Subcutaneous abdominal adipose tissue (tissue), 5 donors: ENCODE results near the gene PSMA5.

Experiments used
- H3K27ac ChIP-seq: one replicate; pipeline ENCODE4 v1.7.0; 2013; ENCODE audit warnings: low read depth, mild to moderate bottlenecking, inconsistent platforms, low read length, moderate library complexity
- H3K27me3 ChIP-seq, 5 donors: one replicate each; pipeline ENCODE4 v1.7.0; 2013; ENCODE audit warnings: low read length in 5 of 5, inconsistent platforms in 1 of 5; ENCODE audit not compliant: control insufficient read depth in 5 of 5, insufficient read depth in 4 of 5
- H3K36me3 ChIP-seq, 5 donors: one replicate each; pipeline ENCODE4 v1.7.0; 2013; ENCODE audit warnings: low read length in 5 of 5; ENCODE audit not compliant: control insufficient read depth in 5 of 5, insufficient read depth in 5 of 5
- H3K4me1 ChIP-seq, 5 donors: one replicate each; pipeline ENCODE4 v1.7.0; 2013; ENCODE audit warnings: low read length in 5 of 5, mild to moderate bottlenecking in 3 of 5, moderate library complexity in 1 of 5; ENCODE audit not compliant: control insufficient read depth in 5 of 5, insufficient read depth in 5 of 5
- H3K4me3 ChIP-seq, 5 donors: one replicate each; pipeline ENCODE4 v1.7.0; 2013; ENCODE audit warnings: low read length in 5 of 5, low read depth in 1 of 5
- H3K9ac ChIP-seq, 5 donors: one replicate each; pipeline ENCODE4 v1.7.0; 2013; ENCODE audit warnings: low read length in 5 of 5, mild to moderate bottlenecking in 4 of 5, moderate library complexity in 3 of 5
- H3K9me3 ChIP-seq, 5 donors: one replicate each; pipeline ENCODE4 v1.7.0; 2013; ENCODE audit warnings: low read length in 5 of 5; ENCODE audit not compliant: control insufficient read depth in 5 of 5
- donor health status: healthy.
- donor health status: healthy.
- donor health status: healthy.
- donor health status: healthy.
- donor health status: healthy.

Gene PSMA5

DNA sequence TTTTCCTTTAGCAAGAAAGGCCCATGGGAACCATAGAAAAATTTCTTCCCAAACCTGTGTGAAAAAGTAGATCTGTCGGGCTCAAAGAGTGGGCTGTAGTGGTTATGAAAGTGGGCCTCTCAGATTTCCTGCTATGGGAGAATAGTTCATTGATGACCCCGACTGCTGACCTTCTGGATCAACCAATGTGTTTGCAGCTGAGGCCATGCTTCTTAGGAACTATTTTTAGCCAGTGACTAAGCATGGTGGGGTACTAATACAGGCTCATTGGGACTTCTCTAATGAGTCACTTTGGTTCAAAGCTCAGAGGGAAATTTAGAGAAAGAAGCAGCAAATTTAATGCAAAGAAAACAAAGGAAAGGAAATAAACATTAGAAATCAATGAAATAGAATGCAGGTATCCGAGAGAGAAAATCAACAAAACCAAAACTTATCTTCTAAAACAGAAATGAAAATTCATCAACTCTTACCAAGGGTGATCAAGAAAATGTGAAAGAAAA, 12.6 kb upstream of the PSMA5 start:
- H3K4me3 ChIP-seq = no peak overlapping the region

DNA sequence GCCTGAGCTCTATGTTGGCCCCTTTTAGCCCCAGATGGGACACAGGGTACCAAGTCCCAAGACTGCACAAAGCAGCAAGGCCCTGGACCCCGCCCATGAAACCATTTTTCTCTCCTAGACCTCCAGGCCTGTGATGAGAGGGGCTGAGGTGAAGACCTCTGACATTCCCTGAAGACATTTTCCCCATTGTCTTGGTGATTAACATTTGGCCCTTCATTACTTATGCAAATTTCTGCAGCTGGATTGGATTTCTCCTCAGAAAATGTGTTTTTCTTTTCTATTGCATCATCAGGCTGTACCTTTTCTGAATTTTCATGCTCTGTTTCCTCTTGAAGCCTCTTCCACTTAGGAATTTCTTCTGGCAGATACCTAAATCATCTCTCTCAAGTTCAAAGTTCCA, 8.2 kb upstream of the PSMA5 start:
- Histone ChIP-seq H3K4me1 (no peaks in the 10 kb centered on the region), H3K27ac (no peak overlapping the region), H3K9me3 (no peaks in the 10 kb centered on the region), H3K9ac (no peak overlapping the region), H3K4me3 (no peak overlapping the region), H3K36me3 (no peaks in the 10 kb centered on the region), H3K27me3 (no peaks in the 10 kb centered on the region)

More for the DNA sequence above, 12.6 kb upstream of the PSMA5 start:
- Histone ChIP-seq H3K27me3 (peaks cover 0 to 6% (median 0%) of the 10 kb centered on the region in 5 donors), H3K36me3 (no peaks in the 10 kb centered on the region), H3K9ac (no peak overlapping the region), H3K4me1 (no peaks in the 10 kb centered on the region), H3K27ac (no peak overlapping the region), H3K9me3 (no peaks in the 10 kb centered on the region)

DNA sequence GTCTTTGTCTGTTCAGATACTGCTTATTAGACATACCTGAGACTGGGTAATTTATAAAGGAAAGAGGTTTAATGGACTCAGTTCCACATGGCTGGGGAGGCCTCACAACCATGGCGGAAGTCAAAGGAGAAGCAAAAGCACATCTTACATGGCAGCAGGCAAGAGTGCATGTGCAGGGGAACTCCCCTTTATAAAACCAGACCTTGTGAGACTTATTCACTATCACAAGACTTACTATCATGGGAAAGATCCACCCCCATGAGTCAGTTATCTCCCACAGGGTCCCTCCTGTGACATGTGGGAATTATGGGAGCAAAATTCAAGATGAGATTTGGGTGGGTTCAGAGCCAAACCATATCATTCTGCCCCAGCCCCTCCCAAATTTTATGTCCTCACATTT, 7.1 kb upstream of the PSMA5 start:
- Histone ChIP-seq H3K9ac (no peak overlapping the region), H3K4me1 (no peaks in the 10 kb centered on the region), H3K4me3 (no peak overlapping the region), H3K9me3 (no peaks in the 10 kb centered on the region), H3K27ac (no peak overlapping the region), H3K36me3 (no peaks in the 10 kb centered on the region), H3K27me3 (no peaks in the 10 kb centered on the region)

DNA sequence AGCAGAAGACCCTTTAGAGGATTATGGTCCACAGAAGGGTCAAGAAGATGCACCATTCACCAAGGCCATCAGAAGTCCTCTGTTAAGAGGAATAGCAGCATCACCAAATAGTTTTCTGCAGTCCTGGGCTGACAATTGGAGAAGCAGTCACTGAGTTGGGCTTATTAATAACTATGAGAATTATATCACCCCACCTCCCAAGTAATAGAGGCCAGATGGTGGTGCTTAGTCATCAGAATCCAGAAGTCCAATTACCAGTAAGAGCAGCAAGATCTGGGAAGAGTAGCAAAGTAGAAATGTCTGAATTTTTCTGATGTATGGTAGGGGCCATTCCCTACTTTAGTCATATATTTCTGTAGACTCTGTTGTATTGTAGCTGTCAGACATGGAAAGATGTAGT, 6.1 kb upstream of the PSMA5 start:
- Histone ChIP-seq H3K36me3 (no peaks in the 10 kb centered on the region), H3K27me3 (no peaks in the 10 kb centered on the region), H3K4me1 (peaks cover 0 to 7% (median 5%) of the 10 kb centered on the region in 5 donors), H3K27ac (no peak overlapping the region), H3K4me3 (no peak overlapping the region), H3K9me3 (no peaks in the 10 kb centered on the region), H3K9ac (no peak overlapping the region)

DNA sequence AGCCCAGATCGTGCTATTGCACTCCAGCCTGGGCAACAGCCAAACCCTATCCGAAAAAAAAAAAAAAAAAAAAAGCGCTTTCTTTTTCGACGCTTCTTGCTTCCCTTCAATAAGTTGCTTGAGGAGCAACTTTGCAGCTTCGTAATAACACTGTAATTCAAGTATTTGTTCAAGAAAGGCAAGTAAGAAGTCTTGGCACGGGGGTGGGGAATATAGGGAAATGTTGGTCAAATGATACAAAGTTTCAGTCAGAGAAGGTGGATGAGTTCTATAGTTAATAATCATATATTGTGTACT, 871 bp upstream of the PSMA5 start:
- Histone ChIP-seq H3K27ac (peak overlapping the region; percentile 88), H3K4me1 (peaks cover 3 to 28% (median 27%) of the 10 kb centered on the region in 5 donors)

DNA sequence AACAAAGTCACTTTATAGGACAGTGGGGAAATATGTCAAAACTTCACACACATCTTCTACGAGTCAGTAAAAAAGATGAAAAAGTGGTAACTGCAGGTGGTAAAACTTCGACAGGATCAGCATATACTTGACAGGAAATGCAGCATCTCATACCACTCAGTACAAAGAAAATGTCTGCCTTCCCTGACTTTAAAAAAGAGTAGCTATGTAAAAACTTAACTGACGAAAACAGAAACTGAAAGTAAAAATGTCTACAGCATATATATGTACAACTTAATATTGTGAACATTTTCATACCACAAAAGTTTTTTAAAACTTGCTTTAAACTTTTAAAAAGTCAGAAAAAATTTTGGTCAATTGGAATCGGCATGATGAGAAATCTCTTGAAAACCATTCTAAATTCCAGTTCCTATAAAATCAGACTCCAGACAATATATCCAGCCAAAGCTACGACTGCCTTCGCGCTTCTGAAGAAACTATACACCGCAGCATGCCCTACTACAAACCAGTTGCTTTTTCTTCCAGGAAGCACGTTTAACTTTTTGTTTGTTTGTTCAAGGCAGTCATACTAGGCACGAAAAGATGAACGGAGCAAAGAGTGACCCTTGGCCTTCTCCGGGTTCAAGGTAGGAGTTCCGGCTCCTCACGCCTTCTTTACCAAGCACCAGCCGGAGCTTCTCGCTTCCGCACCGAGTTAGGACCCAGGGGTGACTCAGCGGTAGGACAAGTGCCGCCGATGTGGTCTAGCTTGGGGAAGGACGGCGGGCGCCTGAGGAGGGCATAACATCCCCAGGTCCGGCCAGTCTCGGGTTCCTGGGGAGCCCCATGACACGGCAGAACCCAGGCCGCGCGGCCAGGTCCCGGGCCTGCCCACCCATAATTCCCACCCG, 612 bp downstream of the PSMA5 start:
- no peaks in the 10 kb centered on the region for H3K9me3 ChIP-seq
- H3K4me3 ChIP-seq = peak overlapping the region; percentile 74 to 97 (median 84)
- H3K9ac ChIP-seq = peak overlapping the region; percentile 78 to 95 (median 89)
- peak overlapping the region; percentile 88 for H3K27ac ChIP-seq
- H3K4me1 ChIP-seq = peaks cover 3 to 28% (median 27%) of the 10 kb centered on the region in 5 donors
- no peaks in the 10 kb centered on the region for H3K27me3 ChIP-seq
- H3K36me3 ChIP-seq = peaks cover 3 to 9% (median 6%) of the 10 kb centered on the region in 5 donors

More for the DNA sequence above, 871 bp upstream of the PSMA5 start:
- H3K4me3 ChIP-seq = peak overlapping the region; percentile 74 to 97 (median 84)
- H3K27me3 ChIP-seq = no peaks in the 10 kb centered on the region
- no peaks in the 10 kb centered on the region for H3K36me3 ChIP-seq
- peak overlapping the region in 3 of 5 donors; percentile 13 to 88 (median 84) for H3K9ac ChIP-seq
- no peaks in the 10 kb centered on the region for H3K9me3 ChIP-seq

DNA sequence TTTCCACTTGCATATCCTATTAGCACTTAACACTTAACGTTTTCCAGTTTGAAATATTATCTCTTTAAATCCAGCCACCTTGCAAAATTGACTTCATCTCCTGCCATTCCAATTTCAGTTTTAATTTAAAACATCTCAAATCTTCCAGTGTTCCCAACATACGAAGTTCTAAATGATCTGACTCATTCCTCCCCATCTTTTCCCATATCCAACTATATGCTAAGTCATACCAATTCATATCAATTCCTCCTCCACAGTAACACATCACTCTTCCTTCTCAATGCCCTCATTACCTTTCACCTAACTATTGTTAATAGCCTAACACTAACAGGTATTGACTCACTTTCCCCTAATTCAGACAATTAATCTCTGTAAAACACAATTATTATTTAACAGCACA, 2.8 kb downstream of the PSMA5 start:
- H3K4me1 ChIP-seq = peaks cover 3 to 28% (median 27%) of the 10 kb centered on the region in 5 donors
- no peaks in the 10 kb centered on the region for H3K27me3 ChIP-seq
- H3K27ac ChIP-seq = no peak overlapping the region
- H3K4me3 ChIP-seq = no peak overlapping the region
- H3K9me3 ChIP-seq = no peaks in the 10 kb centered on the region
- no peak overlapping the region for H3K9ac ChIP-seq
- H3K36me3 ChIP-seq = peaks cover 12 to 23% (median 18%) of the 10 kb centered on the region in 5 donors

DNA sequence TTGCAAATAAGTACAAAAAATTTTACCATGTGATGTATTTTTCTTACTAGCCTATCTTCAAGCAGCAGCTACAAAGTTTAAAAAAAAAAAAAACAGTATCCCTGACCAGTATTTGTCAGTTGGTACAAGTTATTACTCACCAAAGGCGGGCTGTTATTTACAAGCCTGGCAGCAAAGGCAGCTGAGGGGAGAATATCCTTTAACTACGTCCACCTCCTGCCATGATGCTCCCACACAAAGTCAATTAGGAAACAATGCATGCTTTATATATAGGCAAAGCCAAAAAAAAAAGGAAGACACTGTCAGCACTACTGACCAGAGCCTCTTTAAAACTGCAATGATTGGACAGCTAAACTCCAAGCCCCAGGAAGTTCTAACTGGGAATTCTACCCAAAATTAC, 13.7 kb downstream of the PSMA5 start:
- H3K27me3 ChIP-seq = no peaks in the 10 kb centered on the region
- H3K36me3 ChIP-seq = peaks cover 69 to 87% (median 78%) of the 10 kb centered on the region in 5 donors
- H3K9ac ChIP-seq = no peak overlapping the region
- no peak overlapping the region for H3K27ac ChIP-seq
- H3K4me3 ChIP-seq = no peak overlapping the region
- peaks cover 0 to 2% (median 0%) of the 10 kb centered on the region in 5 donors for H3K4me1 ChIP-seq
- H3K9me3 ChIP-seq = no peaks in the 10 kb centered on the region

DNA sequence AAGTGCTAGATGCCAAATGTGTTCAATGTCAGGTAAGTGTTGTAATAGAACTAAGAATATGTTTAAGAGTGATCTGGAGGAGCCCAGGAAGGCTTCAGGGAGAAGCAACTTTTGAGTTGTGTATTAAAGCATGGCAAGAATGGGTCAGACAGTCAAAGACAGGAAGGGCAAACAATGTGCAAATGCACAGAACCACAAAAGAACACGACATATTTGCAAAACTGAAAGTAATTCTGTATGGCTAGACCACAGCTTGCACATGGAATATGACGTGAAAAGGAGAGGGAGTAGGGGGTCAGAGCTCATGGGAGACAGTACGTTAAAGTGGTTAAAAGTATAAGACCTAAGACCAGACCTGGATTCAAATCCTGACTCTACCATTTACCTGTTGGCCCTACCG, 21.4 kb downstream of the PSMA5 start:
- H3K9me3 ChIP-seq = no peaks in the 10 kb centered on the region
- peaks cover 42 to 74% (median 49%) of the 10 kb centered on the region in 5 donors for H3K36me3 ChIP-seq
- peaks cover 0 to 5% (median 0%) of the 10 kb centered on the region in 5 donors for H3K4me1 ChIP-seq
- H3K27me3 ChIP-seq = no peaks in the 10 kb centered on the region
- no peak overlapping the region for H3K9ac ChIP-seq
- H3K27ac ChIP-seq = no peak overlapping the region
- H3K4me3 ChIP-seq = no peak overlapping the region

DNA sequence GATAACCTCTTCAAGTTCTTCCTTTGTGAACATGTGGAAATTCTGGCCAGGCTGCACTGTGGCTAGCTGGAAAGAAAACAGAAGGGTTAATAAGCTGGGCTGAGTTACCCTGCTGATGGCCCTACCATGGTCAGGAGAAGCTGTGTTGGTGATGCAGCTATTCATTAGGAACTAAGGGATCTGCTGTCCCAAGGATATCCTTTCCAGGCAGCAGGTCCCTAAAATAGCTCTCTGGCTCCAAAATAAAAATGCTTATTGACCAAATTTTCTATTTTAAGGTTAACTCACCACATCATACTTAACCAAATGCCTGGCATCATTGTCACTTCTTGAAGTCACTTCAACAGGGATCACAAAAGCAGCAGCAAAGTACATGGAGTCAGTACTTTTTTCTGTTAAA, 24.2 kb downstream of the PSMA5 start:
- H3K4me1 ChIP-seq = peaks cover 0 to 15% (median 9%) of the 10 kb centered on the region in 5 donors
- H3K27me3 ChIP-seq = no peaks in the 10 kb centered on the region
- H3K27ac ChIP-seq = no peak overlapping the region
- H3K9ac ChIP-seq = no peak overlapping the region
- H3K4me3 ChIP-seq = no peak overlapping the region
- peaks cover 23 to 47% (median 32%) of the 10 kb centered on the region in 5 donors for H3K36me3 ChIP-seq
- H3K9me3 ChIP-seq = no peaks in the 10 kb centered on the region
